SU-DHL-6 (cell line): ENCODE measurements around the gene PCSK9.

Experiments
- H2AFZ ChIP-seq: fragments of 200-600 bp; sonication (generic); 2 replicates; pipeline ENCODE4 v1.6.1; 2014; ENCODE audit warnings: low read depth, mild to moderate bottlenecking, moderate library complexity, mixed read lengths, antibody characterized with exemption, low read length; ENCODE audit not compliant: severe bottlenecking
- H3F3A ChIP-seq: fragments of 200-600 bp; shearing (Covaris generic); 2 replicates; pipeline ENCODE4 v1.6.0; 2016; ENCODE audit warnings: antibody characterized with exemption, mild to moderate bottlenecking; ENCODE audit not compliant: insufficient read depth
- H3K27ac ChIP-seq: fragments of 200-600 bp; sonication (generic); 2 replicates; pipeline ENCODE4 v1.5.1; 2016; ENCODE audit warnings: low read depth, mild to moderate bottlenecking, low read length, moderate library complexity, mixed read lengths
- H3K27me3 ChIP-seq: fragments of 200-600 bp; sonication (generic), shearing (Covaris generic); 2 replicates; pipeline ENCODE4 v1.6.0; 2014; ENCODE audit warnings: mild to moderate bottlenecking, low read length
- H3K36me3 ChIP-seq: fragments of 200-600 bp; sonication (generic); 2 replicates; pipeline ENCODE4 v1.6.1; 2014; ENCODE audit warnings: mild to moderate bottlenecking, low read length, mixed read lengths
- H3K4me2 ChIP-seq: fragments of 300-600, 200-600 bp; shearing (Covaris generic), sonication (generic); 2 replicates; pipeline ENCODE4 v1.6.0; 2014; ENCODE audit warnings: low read length, low read depth, mild to moderate bottlenecking; ENCODE audit not compliant: poor library complexity, severe bottlenecking
- H3K4me3 ChIP-seq: fragments of 200-600 bp; sonication (generic); 2 replicates; pipeline ENCODE4 v1.5.1; 2014; ENCODE audit warnings: antibody characterized with exemption, low read length, mild to moderate bottlenecking, mixed read lengths; ENCODE audit not compliant: insufficient read depth, poor library complexity, severe bottlenecking
- H3K79me2 ChIP-seq: fragments of 200-600 bp; sonication (generic); 2 replicates; pipeline ENCODE4 v1.6.1; 2014; ENCODE audit warnings: mild to moderate bottlenecking, low read length, moderate library complexity; ENCODE audit not compliant: insufficient read depth
- H3K9ac ChIP-seq: fragments of 200-600 bp; sonication (generic); 2 replicates; pipeline ENCODE4 v1.7.0; 2014; ENCODE audit warnings: mild to moderate bottlenecking, low read length
- H3K9me2 ChIP-seq: fragments of 200-600 bp; sonication (generic); replicated peaks from 2 replicates; pipeline ENCODE4 v1.6.1; 2014; ENCODE audit warnings: low read length; ENCODE audit not compliant: insufficient read depth
- H3K9me3 ChIP-seq: fragments of 200-600 bp; sonication (generic); 2 replicates; pipeline ENCODE4 v1.6.1; 2014; ENCODE audit warnings: low read length, mixed read lengths; ENCODE audit not compliant: insufficient read depth
- H4K20me1 ChIP-seq: fragments of 200-600 bp; sonication (generic); 2 replicates; pipeline ENCODE4 v1.6.1; 2014; ENCODE audit warnings: low read depth, mild to moderate bottlenecking, antibody characterized with exemption, low read length, moderate library complexity, mixed read lengths
- CTCF ChIP-seq: fragments of 200-600 bp; sonication (generic); IDR thresholded peaks from one replicate; pipeline ENCODE4 v1.5.1; 2017; ENCODE audit warnings: antibody characterized with exemption, mild to moderate bottlenecking, low read length, moderate library complexity; ENCODE audit not compliant: insufficient read depth, poor library complexity, severe bottlenecking
- EZH2phosphoT487 ChIP-seq: fragments of 200-600 bp; sonication (generic), shearing (Covaris generic); conservative IDR thresholded peaks from 2 replicates; pipeline ENCODE4 v1.6.1; 2018; ENCODE audit warnings: mild to moderate bottlenecking, antibody characterized with exemption, low read length, moderate library complexity, mixed read lengths

Gene PCSK9

DNA sequence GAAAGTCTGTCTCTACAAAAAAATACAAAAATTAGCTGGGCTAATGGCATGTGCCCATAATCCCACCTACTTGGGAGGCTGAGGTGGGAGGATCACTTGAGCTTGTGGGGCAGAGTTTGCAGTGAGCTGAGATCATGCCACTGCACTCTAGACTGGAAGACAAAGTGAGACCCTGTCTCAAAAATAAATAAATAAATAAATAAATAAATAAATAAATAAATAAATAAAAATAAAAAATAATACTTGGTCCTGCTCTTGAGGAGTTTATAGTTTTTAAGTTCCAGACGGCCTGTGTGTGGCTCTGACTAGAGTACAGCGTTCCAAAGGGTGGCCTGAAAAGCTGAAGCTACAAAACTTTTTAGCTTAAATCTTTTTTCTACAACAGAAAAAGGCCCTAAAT, 35.1 kb downstream of the PCSK9 start:
- no peak overlapping the region for H3K4me2 ChIP-seq
- H3K4me3 ChIP-seq = no peak overlapping the region
- H3F3A ChIP-seq = no peaks in the 10 kb centered on the region
- no peak overlapping the region for H3K9ac ChIP-seq
- no peaks in the 10 kb centered on the region for H4K20me1 ChIP-seq
- H3K9me3 ChIP-seq = no peaks in the 10 kb centered on the region
- peaks cover 5% of the 10 kb centered on the region; the same call in 1 of the 2 replicates for H3K36me3 ChIP-seq
- H3K27ac ChIP-seq = no peak overlapping the region
- H3K9me2 ChIP-seq = no peaks in the 10 kb centered on the region
- H2AFZ ChIP-seq = no peak overlapping the region
- TF ChIP-seq EZH2phosphoT487 (no peak), CTCF (no peak)
- no peaks in the 10 kb centered on the region for H3K79me2 ChIP-seq
- H3K27me3 ChIP-seq = no peaks in the 10 kb centered on the region

DNA sequence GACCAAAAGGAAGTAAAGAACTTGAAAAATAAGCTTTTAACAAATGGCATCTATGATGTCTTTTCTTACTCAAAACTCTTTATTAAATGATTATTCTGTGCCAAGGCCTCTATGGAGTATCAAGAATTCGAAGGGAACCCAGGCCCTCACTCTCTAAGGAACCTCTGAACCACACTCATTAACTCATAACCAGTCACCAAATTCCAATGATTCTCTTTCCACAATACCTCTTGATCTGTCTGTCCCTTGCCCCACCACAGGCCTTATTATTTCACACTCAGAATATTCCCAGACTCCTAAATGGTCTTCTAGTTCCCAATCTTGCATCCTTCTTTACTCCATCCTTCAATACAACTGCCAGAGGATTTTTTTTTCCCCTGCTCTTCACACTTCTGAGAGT, 37.0 kb downstream of the PCSK9 start:
- H3K36me3 ChIP-seq = peaks cover 11% of the 10 kb centered on the region; the same call in 1 of the 2 replicates
- no peak overlapping the region for H3K9ac ChIP-seq
- no peaks in the 10 kb centered on the region for H3K27me3 ChIP-seq
- H3K27ac ChIP-seq = no peak overlapping the region
- no peaks in the 10 kb centered on the region for H3K9me2 ChIP-seq
- no peaks in the 10 kb centered on the region for H3K79me2 ChIP-seq
- no peak overlapping the region for H3K4me3 ChIP-seq
- no peaks in the 10 kb centered on the region for H3F3A ChIP-seq
- no peak overlapping the region for H3K4me2 ChIP-seq
- H3K9me3 ChIP-seq = no peaks in the 10 kb centered on the region
- no peaks in the 10 kb centered on the region for H4K20me1 ChIP-seq
- no peak for TF ChIP-seq CTCF
- no peak for TF ChIP-seq EZH2phosphoT487
- no peak overlapping the region for H2AFZ ChIP-seq

DNA sequence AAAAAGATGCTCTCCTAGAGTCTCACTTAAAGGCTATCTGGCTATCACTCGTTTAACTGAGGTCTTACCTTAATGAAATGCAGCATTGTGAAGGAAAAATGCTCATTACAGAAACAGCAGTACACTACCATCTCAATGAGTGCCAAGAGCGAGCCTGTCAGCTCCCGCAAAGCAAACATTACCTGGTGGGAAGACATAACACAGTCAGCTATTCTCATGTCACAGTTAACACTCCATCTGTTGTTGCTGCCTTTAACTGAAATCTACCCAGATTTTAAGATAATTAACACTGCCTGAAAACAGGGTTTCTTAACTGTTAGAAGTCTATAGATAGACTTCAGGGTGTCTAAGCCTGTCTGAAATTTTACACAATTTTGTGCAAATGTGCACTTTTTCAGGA, 39.1 kb downstream of the PCSK9 start:
- TF ChIP-seq EZH2phosphoT487 (no peak), CTCF (no peak)
- Histone ChIP-seq H3K36me3 (peaks cover 11% of the 10 kb centered on the region; the same call in 1 of the 2 replicates), H3F3A (no peaks in the 10 kb centered on the region)

More for the DNA sequence above, 39.1 kb downstream of the PCSK9 start:
- Histone ChIP-seq H3K9me3 (no peaks in the 10 kb centered on the region), H3K9me2 (no peaks in the 10 kb centered on the region), H2AFZ (no peak overlapping the region), H3K27me3 (no peaks in the 10 kb centered on the region), H3K79me2 (no peaks in the 10 kb centered on the region), H3K9ac (no peak overlapping the region), H3K4me2 (no peak overlapping the region), H3K4me3 (no peak overlapping the region), H3K27ac (no peak overlapping the region), H4K20me1 (no peaks in the 10 kb centered on the region)
